ENCODE measurements around the gene ERG.

Gene ERG

GRCh38 chr21:38355992-38356781 lies 142.1 kb downstream of the ERG start:
- peak; percentile 15 to 22 for DNase-seq

- no peak for DNase-seq
These were observed 142.9 kb downstream of the ERG start for GRCh38 chr21:38355353-38355752.

GRCh38 chr21:38354746-38355145 lies 143.5 kb downstream of the ERG start:
- DNase-seq = no peak

- DNase-seq = no peak
These were observed 144.0 kb downstream of the ERG start for GRCh38 chr21:38354231-38354630.

- DNase-seq = no peak
These were observed 145.6 kb downstream of the ERG start for GRCh38 chr21:38352536-38353219.

GRCh38 chr21:38351961-38352521 lies 146.2 kb downstream of the ERG start:
- DNase-seq = no peak

- DNase-seq = no peak
These were observed 146.9 kb downstream of the ERG start for GRCh38 chr21:38351176-38351959.

GRCh38 chr21:38350684-38351083 lies 147.6 kb downstream of the ERG start:
- no peak for DNase-seq

GRCh38 chr21:38349977-38350376 lies 148.3 kb downstream of the ERG start:
- no peak for DNase-seq

GRCh38 chr21:38349111-38349746 lies 149.0 kb downstream of the ERG start:
- DNase-seq = no peak

- DNase-seq = no peak
These were observed 152.0 kb downstream of the ERG start for GRCh38 chr21:38346286-38346685.

- DNase-seq = no peak
These were observed 154.6 kb downstream of the ERG start for GRCh38 chr21:38343691-38344090.

- no peak for DNase-seq
These were observed 155.5 kb downstream of the ERG start for GRCh38 chr21:38342739-38343138.

- no peak for DNase-seq
These were observed 156.7 kb downstream of the ERG start for GRCh38 chr21:38341546-38342012.

- no peak for DNase-seq
These were observed 158.1 kb downstream of the ERG start for GRCh38 chr21:38340131-38340530.

- no peak for DNase-seq
These were observed 160.5 kb downstream of the ERG start for GRCh38 chr21:38337793-38338192.

- DNase-seq = no peak
These were observed 163.4 kb downstream of the ERG start for GRCh38 chr21:38334866-38335265.

- no peak for DNase-seq
These were observed 164.7 kb downstream of the ERG start for GRCh38 chr21:38333301-38334272.

- DNase-seq = no peak
These were observed 167.6 kb downstream of the ERG start for GRCh38 chr21:38330666-38331065.
